RKO (cell line): Measurements from ENCODE around the gene ARHGEF7.

Experiments used
- DNase-seq: peaks from one replicate; pipeline ENCODE4 v3.0.0-alpha.2; 2016; ENCODE audit warnings: low spot score

The ARHGEF7 gene

GRCh38 chr13:111225166-111225565 is 110.1 kb downstream of the ARHGEF7 start:
- no peak for DNase-seq

- DNase-seq: no peak
Observed at GRCh38 chr13:111225810-111226546, 110.9 kb downstream of the ARHGEF7 start.

- no peak for DNase-seq
Observed at GRCh38 chr13:111227405-111227804, 112.3 kb downstream of the ARHGEF7 start.

- DNase-seq: no peak
Observed at GRCh38 chr13:111228262-111229144, 113.4 kb downstream of the ARHGEF7 start.

- DNase-seq: no peak
Observed at GRCh38 chr13:111230385-111230930, 115.3 kb downstream of the ARHGEF7 start.

- no peak for DNase-seq
Observed at GRCh38 chr13:111232191-111232590, 117.1 kb downstream of the ARHGEF7 start.

- no peak for DNase-seq
Observed at GRCh38 chr13:111233080-111233479, 118.0 kb downstream of the ARHGEF7 start.

- no peak for DNase-seq
Observed at GRCh38 chr13:111239764-111240670, 124.9 kb downstream of the ARHGEF7 start.

- no peak for DNase-seq
Observed at GRCh38 chr13:111241006-111241755, 126.1 kb downstream of the ARHGEF7 start.

GRCh38 chr13:111241862-111242261 is 126.8 kb downstream of the ARHGEF7 start:
- DNase-seq: no peak

GRCh38 chr13:111242585-111242984 is 127.5 kb downstream of the ARHGEF7 start:
- no peak for DNase-seq

- DNase-seq: no peak
Observed at GRCh38 chr13:111243981-111244380, 128.9 kb downstream of the ARHGEF7 start.

GRCh38 chr13:111245576-111246384 is 130.7 kb downstream of the ARHGEF7 start:
- DNase-seq: no peak

GRCh38 chr13:111247552-111247951 is 132.4 kb downstream of the ARHGEF7 start:
- DNase-seq: no peak

- DNase-seq: no peak
Observed at GRCh38 chr13:111248822-111249221, 133.7 kb downstream of the ARHGEF7 start.

GRCh38 chr13:111249637-111250360 is 134.7 kb downstream of the ARHGEF7 start:
- DNase-seq: no peak

GRCh38 chr13:111251646-111252445 is 136.7 kb downstream of the ARHGEF7 start:
- no peak for DNase-seq
